ENCODE measurements around the gene SCT.

Gene SCT

DNA sequence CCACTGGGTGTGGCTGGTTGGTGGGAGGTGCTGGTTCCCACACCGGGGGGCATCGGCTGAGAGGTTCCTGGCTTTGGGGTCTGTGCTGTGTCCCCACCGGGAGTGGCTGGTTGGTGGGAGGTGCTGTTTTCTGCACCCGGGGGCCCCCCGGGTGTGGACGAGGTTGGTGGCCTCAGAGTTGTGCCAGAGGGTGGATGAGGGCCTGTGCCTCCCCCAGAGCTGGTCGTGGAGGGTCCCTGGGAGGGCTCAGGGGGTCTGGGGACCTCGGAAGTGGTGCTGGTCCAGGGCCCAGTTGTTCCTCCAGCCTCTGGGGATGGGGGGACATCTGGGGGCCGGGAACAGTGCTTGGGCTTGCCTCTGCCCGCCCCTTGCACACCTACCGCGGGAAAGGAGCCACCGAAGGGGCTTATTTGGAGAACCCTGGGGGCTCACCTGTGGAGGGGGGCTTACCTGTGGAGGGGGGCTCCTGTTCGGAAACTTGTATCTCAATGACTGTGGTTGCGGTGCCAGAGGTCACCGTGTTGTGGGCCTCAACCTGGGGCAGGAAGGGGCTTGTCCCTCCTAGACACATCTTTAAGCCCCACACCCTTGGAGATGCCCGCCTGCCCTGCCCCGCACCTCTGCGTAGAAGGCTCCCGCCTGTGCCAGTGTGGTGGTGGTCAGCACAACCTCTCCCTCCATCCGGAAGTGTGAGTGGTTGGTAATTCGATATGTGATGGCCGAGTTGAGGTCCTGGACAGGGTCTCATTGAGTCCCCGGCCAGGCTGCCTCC is 7.9 kb downstream of the SCT start:
- no peak overlapping the region for H3K27ac ChIP-seq
- no peak for TF ChIP-seq ZFX (IDR thresholded peaks at IDR 0.05; ENCODE audit: borderline replicate concordance)
- TF ChIP-seq CTCF (IDR thresholded peaks at IDR 0.05) = no peak

GRCh38 chr11:617912-618682 is 8.9 kb downstream of the SCT start:
- no peak for TF ChIP-seq ZFX (IDR thresholded peaks at IDR 0.05; ENCODE audit: borderline replicate concordance)
- no peak for TF ChIP-seq CTCF (IDR thresholded peaks at IDR 0.05)
- H3K27ac ChIP-seq = no peak overlapping the region

DNA sequence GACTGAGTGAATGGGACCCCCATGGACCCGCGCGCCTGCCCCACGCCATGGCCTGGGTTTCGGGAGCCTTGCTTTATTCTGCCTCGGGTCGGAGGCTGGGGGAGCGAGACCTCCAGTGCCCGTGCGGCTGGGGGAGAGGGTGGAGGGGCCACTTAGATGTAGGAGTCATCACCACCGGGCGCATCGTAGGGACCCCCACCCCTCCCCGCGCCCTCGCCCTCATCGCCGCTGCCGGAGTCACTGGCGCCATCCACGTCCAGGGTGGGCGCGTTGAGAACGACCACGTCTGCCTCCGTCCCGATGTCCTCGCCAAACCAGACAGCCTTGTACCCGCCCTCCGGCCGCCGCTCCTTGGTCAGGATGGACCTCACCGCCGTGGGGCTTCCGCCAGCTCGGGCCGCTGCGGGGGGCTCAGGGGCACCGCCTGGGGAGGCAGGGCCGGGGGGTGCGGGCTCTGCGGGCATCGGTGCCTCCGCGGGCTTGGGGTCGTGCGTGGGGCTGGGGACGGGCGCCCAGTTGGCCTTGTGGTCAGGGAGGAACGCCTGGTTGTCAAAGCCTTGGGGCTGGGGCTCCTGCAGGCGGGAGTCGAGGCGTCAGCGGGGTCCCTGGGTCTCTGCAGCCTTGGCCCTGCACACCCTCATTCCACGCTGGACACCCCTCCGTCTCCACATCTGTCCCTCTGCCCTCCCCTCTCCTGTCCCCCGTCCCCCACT is 9.6 kb downstream of the SCT start:
- TF ChIP-seq CTCF (IDR thresholded peaks at IDR 0.05) (no peak), ZFX (IDR thresholded peaks at IDR 0.05; ENCODE audit: borderline replicate concordance) (no peak)
- H3K27ac ChIP-seq = no peak overlapping the region

GRCh38 chr11:616320-617198 is 10.4 kb downstream of the SCT start:
- peak overlapping the region; percentile 86 for H3K27ac ChIP-seq

DNA sequence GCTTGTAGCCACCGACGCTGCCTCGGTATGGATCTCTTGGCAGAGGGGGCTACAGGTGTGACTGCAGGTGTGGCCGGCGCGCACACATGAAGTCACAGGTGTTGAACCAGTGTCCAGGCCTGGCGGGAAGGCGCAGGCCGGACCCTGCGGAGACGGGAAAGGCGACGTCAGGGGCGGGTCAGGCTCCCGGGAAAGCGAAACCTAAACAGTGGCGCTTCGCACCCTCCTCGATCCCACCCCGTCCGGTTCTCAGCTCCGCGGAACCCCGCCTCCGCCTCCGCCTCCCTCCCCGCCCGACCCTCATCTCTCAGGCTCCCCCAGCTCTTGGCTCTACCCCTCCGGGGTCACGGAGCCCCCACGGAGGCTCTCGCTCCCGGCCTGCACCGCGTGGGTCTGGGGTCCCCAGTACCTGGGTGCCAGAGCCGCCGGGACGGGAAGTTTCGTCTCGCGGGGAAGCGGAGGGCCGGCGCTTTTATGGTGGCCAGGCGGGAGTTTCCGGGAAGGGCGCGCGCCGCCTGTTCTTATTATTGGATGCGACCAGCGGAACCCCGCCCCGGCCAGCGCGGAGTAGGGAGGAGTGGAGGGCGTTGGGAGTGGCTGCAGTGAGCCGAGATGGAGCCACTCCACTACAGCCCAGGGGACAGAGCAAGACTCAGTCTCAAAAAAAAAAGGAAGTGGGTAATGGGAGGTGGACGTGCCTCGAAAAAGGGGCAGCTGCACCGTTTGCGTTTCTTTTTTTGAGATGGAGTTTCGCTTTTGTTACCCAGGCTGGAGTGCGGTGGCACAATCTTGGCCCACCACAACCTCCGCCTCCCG is 11.3 kb downstream of the SCT start, which contains the start of gene IRF7:
TSS of gene IRF7 (minus strand) at position 447 of the 816 bp plus-strand sequence. CDS start 586 bp downstream, outside the sequence.
- no peak for TF ChIP-seq CTCF (IDR thresholded peaks at IDR 0.05)
- no peak for TF ChIP-seq ZFX (IDR thresholded peaks at IDR 0.05; ENCODE audit: borderline replicate concordance)
- peak within 1 kb of the TSS; percentile 86 for H3K27ac ChIP-seq

More at GRCh38 chr11:616320-617198, 10.4 kb downstream of the SCT start:
- no peak for TF ChIP-seq CTCF (IDR thresholded peaks at IDR 0.05)
- TF ChIP-seq ZFX (IDR thresholded peaks at IDR 0.05; ENCODE audit: borderline replicate concordance) = no peak
